H1 (cell line): Measurements from ENCODE around the gene UBA6. TPM values are rescaled to one million over a fixed set of nuclear protein-coding genes. Genes with fewer than 3 reads are reported as not detected.

Source experiments
- CTCF ChIA-PET: fragments of 300-600 bp; sonication (Branson Sonifier 250); formaldehyde crosslinking; loops from one replicate; lab custom pipeline; 2021; ENCODE audit not compliant: partially characterized antibody; lab: Charles Lee
- POLR2A ChIA-PET: fragments of 300-600 bp; sonication (Branson Sonifier 250); formaldehyde crosslinking; loops from one replicate; lab custom pipeline; 2021; ENCODE audit warnings: inconsistent platforms; ENCODE audit not compliant: partially characterized antibody; lab: Charles Lee
- DNase-seq, 2 experiments: peaks; one replicate each; pipeline versions ENCODE4 v3.0.0 to v3.0.0-alpha.2; 2010 to 2022; ENCODE audit warnings: low spot score in 2 of 2, low read depth in 1 of 2, mixed read lengths in 1 of 2
- FAIRE-seq: peaks from 2 replicates; lab custom pipeline; 2011; peaks lifted over from hg19 to GRCh38; lab: Jason Lieb, UNC
- H2AFZ ChIP-seq: 2 replicates; pipeline ENCODE4 v1.8.1; 2012; ENCODE audit warnings: low read length, inconsistent platforms
- H2AK5ac ChIP-seq: 2 replicates; pipeline ENCODE4 v1.6.1; 2013; ENCODE audit warnings: low read depth, low read length
- H2BK120ac ChIP-seq: replicated peaks from 2 replicates; pipeline ENCODE3; 2013; ENCODE audit warnings: low read depth, low read length, inconsistent platforms
- H2BK12ac ChIP-seq: 2 replicates; pipeline ENCODE4 v1.6.1; 2013; ENCODE audit warnings: low read depth, low read length
- H2BK15ac ChIP-seq: 2 replicates; pipeline ENCODE4 v1.6.1; 2013; ENCODE audit warnings: low read length
- H2BK20ac ChIP-seq: 2 replicates; pipeline ENCODE4 v1.6.1; 2013; ENCODE audit warnings: low read length
- H2BK5ac ChIP-seq: 2 replicates; pipeline ENCODE4 v1.6.1; 2013; ENCODE audit warnings: low read depth, low read length
- H3K14ac ChIP-seq: 2 replicates; pipeline ENCODE4 v1.6.1; 2013; ENCODE audit warnings: inconsistent platforms; ENCODE audit not compliant: insufficient read length
- H3K18ac ChIP-seq: 2 replicates; pipeline ENCODE4 v1.6.1; 2013; ENCODE audit warnings: low read length; ENCODE audit errors: extremely low read depth
- H3K23ac ChIP-seq: 2 replicates; pipeline ENCODE4 v1.6.1; 2013; ENCODE audit warnings: inconsistent platforms; ENCODE audit not compliant: insufficient read length
- H3K23me2 ChIP-seq: 2 replicates; pipeline ENCODE4 v1.6.1; 2013; ENCODE audit warnings: low read depth, low read length
- H3K27ac ChIP-seq: 2 replicates; pipeline ENCODE4 v1.6.1; 2011; ENCODE audit warnings: low read depth, low read length, inconsistent platforms
- H3K27me3 ChIP-seq, 4 experiments: replicated peaks in 1 of 4; 1 replicate in 1 of 4; 2 replicates in 3 of 4; pipeline versions ENCODE4 v1.6.1 to v1.8.1; 2011 to 2013; ENCODE audit warnings: low read length in 3 of 4, mild to moderate bottlenecking in 3 of 4, inconsistent platforms in 2 of 4, mixed read lengths in 2 of 4, moderate library complexity in 1 of 4; ENCODE audit not compliant: control insufficient read depth in 3 of 4, insufficient read depth in 3 of 4; ENCODE audit errors: extremely low read depth in 1 of 4
- H3K36me3 ChIP-seq, 4 experiments: 2 replicates each; pipeline versions ENCODE4 v1.6.1 to v1.8.1; 2011 to 2013; ENCODE audit warnings: mild to moderate bottlenecking in 4 of 4, low read length in 3 of 4, moderate library complexity in 2 of 4, control low read depth in 1 of 4, inconsistent platforms in 1 of 4; ENCODE audit not compliant: insufficient read depth in 4 of 4, control insufficient read depth in 2 of 4
- H3K4ac ChIP-seq: replicated peaks from 2 replicates; pipeline ENCODE3; 2013; ENCODE audit warnings: low read length, low read depth, mixed read lengths, inconsistent platforms; ENCODE audit not compliant: insufficient read length
- H3K4me1 ChIP-seq, 4 experiments: replicated peaks in 1 of 4; 1 replicate in 1 of 4; 2 replicates in 3 of 4; pipeline versions ENCODE4 v1.6.1 to v1.8.1; 2011 to 2013; ENCODE audit warnings: low read length in 3 of 4, inconsistent platforms in 2 of 4, mixed read lengths in 1 of 4; ENCODE audit not compliant: insufficient read depth in 4 of 4, control insufficient read depth in 3 of 4
- H3K4me2 ChIP-seq, 2 experiments: 2 replicates each; pipeline versions ENCODE4 v1.6.1 to v1.8.1; 2011 to 2013; ENCODE audit warnings: low read depth in 2 of 2, low read length in 2 of 2, control low read depth in 1 of 2, inconsistent platforms in 1 of 2, mild to moderate bottlenecking in 1 of 2; ENCODE audit not compliant: insufficient read depth in 1 of 2
- H3K4me3 ChIP-seq, 4 experiments: fragments of 200-600, 300-600 bp in 1 of 4; sonication (generic), shearing (Covaris generic), sonication (Bioruptor Twin) in 1 of 4; 2 replicates each; pipeline versions ENCODE4 v1.5.1 to v1.8.1; 2011 to 2016; ENCODE audit warnings: low read length in 4 of 4, low read depth in 3 of 4, control low read depth in 2 of 4, inconsistent platforms in 2 of 4, mild to moderate bottlenecking in 2 of 4, mixed read lengths in 1 of 4, moderate library complexity in 1 of 4; ENCODE audit not compliant: insufficient read depth in 2 of 4; ENCODE audit errors: extremely low read depth in 1 of 4
- H3K56ac ChIP-seq: replicated peaks from 2 replicates; pipeline ENCODE3; 2013; ENCODE audit warnings: low read depth, mild to moderate bottlenecking, mixed read lengths, low read length, inconsistent platforms; ENCODE audit not compliant: insufficient read length
- H3K79me1 ChIP-seq: 2 replicates; pipeline ENCODE4 v1.6.1; 2013; ENCODE audit warnings: low read depth, low read length, control low read depth
- H3K79me2 ChIP-seq, 2 experiments: 2 replicates each; pipeline versions ENCODE4 v1.6.1 to v1.8.1; 2012 to 2013; ENCODE audit warnings: low read length in 2 of 2, mild to moderate bottlenecking in 2 of 2, inconsistent platforms in 1 of 2; ENCODE audit not compliant: insufficient read depth in 2 of 2, control insufficient read depth in 1 of 2
- H3K9ac ChIP-seq, 4 experiments: replicated peaks in 1 of 4; 1 replicate in 1 of 4; 2 replicates in 3 of 4; pipeline versions ENCODE4 v1.6.1 to v1.8.1; 2011 to 2013; ENCODE audit warnings: low read depth in 3 of 4, low read length in 3 of 4, control low read depth in 2 of 4, mild to moderate bottlenecking in 2 of 4, moderate library complexity in 2 of 4, inconsistent platforms in 1 of 4; ENCODE audit errors: extremely low read depth in 1 of 4
- H3K9me3 ChIP-seq, 2 experiments: 2 replicates each; pipeline versions ENCODE4 v1.6.1 to v1.8.1; 2012 to 2013; ENCODE audit warnings: mild to moderate bottlenecking in 2 of 2, moderate library complexity in 2 of 2, control low read depth in 1 of 2, inconsistent platforms in 1 of 2, low read depth in 1 of 2, low read length in 1 of 2, mixed read lengths in 1 of 2; ENCODE audit not compliant: insufficient read depth in 2 of 2
- H4K20me1 ChIP-seq, 2 experiments: replicated peaks in 1 of 2; 2 replicates each; pipeline versions ENCODE3 to v1.8.1; 2011 to 2013; ENCODE audit warnings: inconsistent platforms in 2 of 2, low read length in 2 of 2, mild to moderate bottlenecking in 1 of 2; ENCODE audit not compliant: insufficient read depth in 2 of 2, control insufficient read depth in 1 of 2
- H4K5ac ChIP-seq: 2 replicates; pipeline ENCODE4 v1.6.1; 2013; ENCODE audit warnings: low read length, low read depth, mixed read lengths, inconsistent platforms; ENCODE audit not compliant: insufficient read length
- H4K8ac ChIP-seq: 2 replicates; pipeline ENCODE4 v1.8.0; 2013; ENCODE audit warnings: mild to moderate bottlenecking, moderate library complexity, low read length, inconsistent platforms; ENCODE audit not compliant: insufficient read depth; ENCODE audit errors: extremely low read depth
- H4K91ac ChIP-seq: replicated peaks from 2 replicates; pipeline ENCODE3; 2013; ENCODE audit warnings: low read length, mixed read lengths, inconsistent platforms; ENCODE audit not compliant: insufficient read length
- ATF2 ChIP-seq: IDR thresholded peaks from 2 replicates; pipeline ENCODE4 v1.6.1; 2012; ENCODE audit warnings: low read length, inconsistent platforms
- BRCA1 ChIP-seq: IDR thresholded peaks from 2 replicates; pipeline ENCODE4 v1.6.1; 2012; ENCODE audit warnings: low read depth, low read length, improper control_type of control experiment
- CEBPB ChIP-seq: IDR thresholded peaks from 2 replicates; pipeline ENCODE4 v1.6.1; 2012; ENCODE audit warnings: low read depth, low read length
- E2F6 ChIP-seq: IDR thresholded peaks from 2 replicates; pipeline ENCODE4 v1.6.1; 2012; ENCODE audit warnings: inconsistent platforms
- GABPA ChIP-seq: IDR thresholded peaks from 2 replicates; pipeline ENCODE4 v1.6.1; 2011; ENCODE audit warnings: mild to moderate bottlenecking, low read length, moderate library complexity, borderline replicate concordance; ENCODE audit not compliant: insufficient read depth
- JUN ChIP-seq: IDR thresholded peaks from 2 replicates; pipeline ENCODE4 v1.6.1; 2011; ENCODE audit warnings: low read depth, mild to moderate bottlenecking, improper control_type of control experiment, low read length
- KDM1A ChIP-seq: fragments of 200-600, 300-600 bp; sonication (generic); IDR thresholded peaks from 2 replicates; pipeline ENCODE4 v1.7.1; 2016; ENCODE audit warnings: mild to moderate bottlenecking, low read length, borderline replicate concordance
- POLR2A ChIP-seq, 2 experiments: IDR thresholded peaks; 1 replicate in 1 of 2; 2 replicates in 1 of 2; pipeline ENCODE4 v1.6.1; 2011; ENCODE audit warnings: low read depth in 2 of 2, low read length in 2 of 2, mild to moderate bottlenecking in 2 of 2; ENCODE audit errors: control extremely low read depth in 1 of 2
- POU5F1 ChIP-seq: IDR thresholded peaks from 2 replicates; pipeline ENCODE4 v1.6.1; 2011; ENCODE audit warnings: low read depth, mild to moderate bottlenecking, low read length, moderate library complexity
- RBBP5 ChIP-seq: IDR thresholded peaks from 2 replicates; pipeline ENCODE4 v1.7.1; 2012; ENCODE audit warnings: low read depth, mild to moderate bottlenecking, inconsistent platforms, low read length, moderate library complexity, borderline replicate concordance
- SP1 ChIP-seq: IDR thresholded peaks from 2 replicates; pipeline ENCODE4 v1.6.1; 2011; ENCODE audit warnings: low read depth, low read length
- SRF ChIP-seq: IDR thresholded peaks from 2 replicates; pipeline ENCODE4 v1.6.1; 2011; ENCODE audit warnings: mild to moderate bottlenecking, low read depth, low read length, moderate library complexity
- WGBS, 2 experiments: shearing (Covaris generic) in 1 of 2; methylation state at CpG; one replicate each; pipeline versions ENCODE4 v1.1.6 to v1.1.7; 2013 to 2015; ENCODE audit warnings: low lambda C conversion rate in 2 of 2, mixed read lengths in 2 of 2, inconsistent platforms in 1 of 2, low coverage in 1 of 2, missing lambda C conversion rate in 1 of 2; ENCODE audit not compliant: insufficient replicate concordance in 2 of 2, insufficient coverage in 1 of 2, insufficient read length in 1 of 2; ENCODE audit errors: extremely low coverage in 1 of 2, missing lambda C conversion rate in 1 of 2; 5-methylcytosine and 5-hydroxymethylcytosine counted together
- polyA plus RNA-seq, 7 experiments: library from polyadenylated mRNA; depleted of rRNA in 3 of 7; stranded (reverse) in 5 of 7; unstranded in 2 of 7; fragments of >200 nt in 5 of 7; fragments of 200-250 nt in 2 of 7; gene quantifications; 1 replicate in 5 of 7; 2 replicates in 1 of 7; 4 replicates in 1 of 7; pipeline versions ENCODE4 v1.2.1 to v1.2.3, GENCODE V29; 2011 to 2013; ENCODE audit warnings: missing spikeins in 2 of 7, mixed read lengths in 2 of 7
- total RNA-seq: library from RNA; stranded (reverse); fragmentation: NEBNext Ultra II Directional; extraction: Animal tissue kit (Norgen Biotek cat#: 25700); gene quantifications from 2 replicates; pipeline ENCODE4 v1.2.1, GENCODE V29; 2021

The UBA6 gene
- total and polyA plus RNA-seq, 2 of the 8 experiments (the other 6 are each of a cell fraction or from before 2014, with no cell fraction given) = 17.4 to 74.3 TPM

- ChIA-PET CTCF (no interaction called here), POLR2A (no interaction called here)
- DNase-seq (no peak), FAIRE-seq (no peak)
- H3K23ac ChIP-seq = no peak overlapping the region
- no peak overlapping the region for H2AK5ac ChIP-seq
- H3K79me1 ChIP-seq = peaks cover 5% of the 10 kb centered on the region
- peaks cover 0 to 19% (median 2%) of the 10 kb centered on the region in 4 experiments; a peak in 2 of 8 replicates for H3K36me3 ChIP-seq
- no peak overlapping the region for H3K4ac ChIP-seq
- H2BK20ac ChIP-seq = no peak overlapping the region
- 86% methylated on average over 1 of the region's 1 CpG for WGBS, 2 experiments
- no peaks in the 10 kb centered on the region for H3K23me2 ChIP-seq
- no peak overlapping the region for H4K91ac ChIP-seq
- no peaks in the 10 kb centered on the region for H3K9me3 ChIP-seq
- H2BK120ac ChIP-seq = no peak overlapping the region
- H2AFZ ChIP-seq = no peak overlapping the region
- H4K20me1 ChIP-seq = no peaks in the 10 kb centered on the region
- no peak overlapping the region for H3K4me2 ChIP-seq
- H3K27me3 ChIP-seq = no peaks in the 10 kb centered on the region
- no peak overlapping the region for H3K14ac ChIP-seq
- H3K9ac ChIP-seq = no peak overlapping the region
- H3K27ac ChIP-seq = no peak overlapping the region
- no peak overlapping the region for H3K18ac ChIP-seq
- H3K79me2 ChIP-seq = peaks cover 0 to 10% of the 10 kb centered on the region in 2 experiments; a peak in 2 of 4 replicates
- no peak overlapping the region for H2BK5ac ChIP-seq
- H3K4me1 ChIP-seq = no peaks in the 10 kb centered on the region
- no peak overlapping the region for H3K56ac ChIP-seq
- no peak overlapping the region for H2BK15ac ChIP-seq
- H4K5ac ChIP-seq = no peak overlapping the region
- no peak overlapping the region for H2BK12ac ChIP-seq
- no peak overlapping the region for H3K4me3 ChIP-seq
- H4K8ac ChIP-seq = no peak overlapping the region
- TF ChIP-seq CEBPB (no peak), POU5F1 (no peak), BRCA1 (no peak), JUN (no peak), GABPA (no peak), E2F6 (no peak), RBBP5 (no peak), ATF2 (no peak), KDM1A (no peak), SRF (no peak), SP1 (no peak), POLR2A (IDR thresholded peaks at IDR 0.05; ENCODE audit: control extremely low read depth in 1 of 2, low read depth in 2 of 2, low read length in 2 of 2) (no peak)
Measured at GRCh38 chr4:67684839-67685531, 16.0 kb downstream of the UBA6 start.
